SU-DHL-6 (cell line): Measurements from ENCODE around the gene CENPS.

ENCODE experiments used
- EZH2phosphoT487 ChIP-seq: fragments of 200-600 bp; sonication (generic), shearing (Covaris generic); conservative IDR thresholded peaks from 2 replicates; pipeline ENCODE4 v1.6.1; 2018; ENCODE audit warnings: mild to moderate bottlenecking, antibody characterized with exemption, low read length, moderate library complexity, mixed read lengths
- TF ChIP-seq, protein P1 (sequence below): fragments of 200-600 bp; sonication (generic); IDR thresholded peaks from one replicate; pipeline ENCODE4 v1.5.1; 2017; ENCODE audit warnings: antibody characterized with exemption, mild to moderate bottlenecking, low read length, moderate library complexity; ENCODE audit not compliant: insufficient read depth, poor library complexity, severe bottlenecking

DNA sequence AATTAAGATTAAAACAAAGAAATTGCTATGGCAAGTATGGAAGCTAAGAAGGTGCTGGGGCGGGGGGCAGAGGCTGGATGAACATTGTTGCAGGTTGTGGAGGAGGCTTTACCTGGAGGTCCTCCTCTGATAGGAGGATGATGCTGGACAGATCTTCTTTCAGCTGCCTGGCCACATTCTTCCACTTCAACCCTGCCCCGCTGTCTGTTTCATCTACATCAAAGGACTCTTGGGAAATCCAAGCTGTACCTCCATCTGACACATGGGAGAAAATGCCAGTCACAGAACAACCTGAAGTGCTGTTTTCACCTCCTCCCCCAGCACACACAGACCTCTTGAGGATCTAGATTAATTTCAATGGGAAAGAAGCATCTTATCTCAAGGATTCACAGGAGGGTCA lies 36.8 kb downstream of the CENPS start:
- TF ChIP-seq, protein P1, sequence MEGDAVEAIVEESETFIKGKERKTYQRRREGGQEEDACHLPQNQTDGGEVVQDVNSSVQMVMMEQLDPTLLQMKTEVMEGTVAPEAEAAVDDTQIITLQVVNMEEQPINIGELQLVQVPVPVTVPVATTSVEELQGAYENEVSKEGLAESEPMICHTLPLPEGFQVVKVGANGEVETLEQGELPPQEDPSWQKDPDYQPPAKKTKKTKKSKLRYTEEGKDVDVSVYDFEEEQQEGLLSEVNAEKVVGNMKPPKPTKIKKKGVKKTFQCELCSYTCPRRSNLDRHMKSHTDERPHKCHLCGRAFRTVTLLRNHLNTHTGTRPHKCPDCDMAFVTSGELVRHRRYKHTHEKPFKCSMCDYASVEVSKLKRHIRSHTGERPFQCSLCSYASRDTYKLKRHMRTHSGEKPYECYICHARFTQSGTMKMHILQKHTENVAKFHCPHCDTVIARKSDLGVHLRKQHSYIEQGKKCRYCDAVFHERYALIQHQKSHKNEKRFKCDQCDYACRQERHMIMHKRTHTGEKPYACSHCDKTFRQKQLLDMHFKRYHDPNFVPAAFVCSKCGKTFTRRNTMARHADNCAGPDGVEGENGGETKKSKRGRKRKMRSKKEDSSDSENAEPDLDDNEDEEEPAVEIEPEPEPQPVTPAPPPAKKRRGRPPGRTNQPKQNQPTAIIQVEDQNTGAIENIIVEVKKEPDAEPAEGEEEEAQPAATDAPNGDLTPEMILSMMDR: no peak
- TF ChIP-seq EZH2phosphoT487: no peak
